Measurements from ENCODE around the gene HBA1.

DNA sequence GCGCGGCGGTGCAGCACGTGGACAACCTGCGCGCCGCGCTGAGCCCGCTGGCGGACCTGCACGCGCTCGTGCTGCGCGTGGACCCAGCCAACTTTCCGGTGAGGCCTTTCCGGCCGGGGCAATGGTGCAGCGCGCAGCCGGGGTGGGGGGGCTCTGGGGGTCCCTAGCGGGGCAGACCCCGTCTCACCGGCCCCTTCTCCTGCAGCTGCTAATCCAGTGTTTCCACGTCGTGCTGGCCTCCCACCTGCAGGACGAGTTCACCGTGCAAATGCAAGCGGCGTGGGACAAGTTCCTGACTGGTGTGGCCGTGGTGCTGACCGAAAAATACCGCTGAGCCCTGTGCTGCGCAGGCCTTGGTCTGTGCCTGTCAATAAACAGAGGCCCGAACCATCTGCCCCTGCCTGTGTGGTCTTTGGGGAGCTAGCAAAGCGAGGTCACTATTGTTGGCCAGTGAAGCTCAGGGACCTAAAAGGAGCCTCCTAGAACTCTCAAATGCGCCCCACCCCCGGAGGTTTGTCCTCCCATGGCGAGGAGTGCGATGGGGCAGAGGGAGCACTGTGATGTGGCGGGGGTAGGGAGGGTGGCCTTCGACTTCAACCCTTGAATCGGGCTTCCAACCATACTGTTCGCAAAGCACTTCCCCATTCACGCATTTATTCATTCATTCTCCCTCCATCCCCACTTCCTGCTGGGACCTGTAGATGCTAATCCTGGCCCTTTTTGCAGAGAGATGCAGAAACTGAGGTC lies 9.9 kb upstream of the HBA1 start:
- TF ChIP-seq POLR2AphosphoS5 (IDR thresholded peaks at IDR 0.05; ENCODE audit: insufficient read depth, low read depth, low read length) (no peak), POLR2A (IDR thresholded peaks at IDR 0.05; ENCODE audit: low read depth, low read length) (no peak), MYC (IDR thresholded peaks at IDR 0.05; ENCODE audit: low read depth, low read length) (no peak), JUN (IDR thresholded peaks at IDR 0.05; ENCODE audit: borderline replicate concordance, insufficient read depth, insufficient read length, low read depth) (no peak), MAX (IDR thresholded peaks at IDR 0.05; ENCODE audit: insufficient read depth, insufficient read length) (no peak), EZH2 (IDR thresholded peaks at IDR 0.05; ENCODE audit: borderline replicate concordance, low read depth, low read length, severe bottlenecking) (no peak)
- TF ChIP-seq, protein P1, sequence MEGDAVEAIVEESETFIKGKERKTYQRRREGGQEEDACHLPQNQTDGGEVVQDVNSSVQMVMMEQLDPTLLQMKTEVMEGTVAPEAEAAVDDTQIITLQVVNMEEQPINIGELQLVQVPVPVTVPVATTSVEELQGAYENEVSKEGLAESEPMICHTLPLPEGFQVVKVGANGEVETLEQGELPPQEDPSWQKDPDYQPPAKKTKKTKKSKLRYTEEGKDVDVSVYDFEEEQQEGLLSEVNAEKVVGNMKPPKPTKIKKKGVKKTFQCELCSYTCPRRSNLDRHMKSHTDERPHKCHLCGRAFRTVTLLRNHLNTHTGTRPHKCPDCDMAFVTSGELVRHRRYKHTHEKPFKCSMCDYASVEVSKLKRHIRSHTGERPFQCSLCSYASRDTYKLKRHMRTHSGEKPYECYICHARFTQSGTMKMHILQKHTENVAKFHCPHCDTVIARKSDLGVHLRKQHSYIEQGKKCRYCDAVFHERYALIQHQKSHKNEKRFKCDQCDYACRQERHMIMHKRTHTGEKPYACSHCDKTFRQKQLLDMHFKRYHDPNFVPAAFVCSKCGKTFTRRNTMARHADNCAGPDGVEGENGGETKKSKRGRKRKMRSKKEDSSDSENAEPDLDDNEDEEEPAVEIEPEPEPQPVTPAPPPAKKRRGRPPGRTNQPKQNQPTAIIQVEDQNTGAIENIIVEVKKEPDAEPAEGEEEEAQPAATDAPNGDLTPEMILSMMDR (IDR thresholded peaks at IDR 0.05; ENCODE audit: extremely low read depth in 1 of 2, insufficient read depth in 1 of 2, low read depth in 1 of 2, low read length in 2 of 2), result no peak

All from endothelial cell of umbilical vein (primary cell).